H9 (cell line): Measurements from ENCODE around the gene HTRA3. TPM values are rescaled to one million over a fixed set of nuclear protein-coding genes. Genes with fewer than 3 reads are reported as not detected.

Source experiments
- DNase-seq: peaks from one replicate; pipeline ENCODE4 v3.0.0-alpha.2; 2017
- H2AFZ ChIP-seq: one replicate; pipeline ENCODE4 v1.6.1; 2013; ENCODE audit warnings: mild to moderate bottlenecking, low read length, control low read depth, moderate library complexity
- H2AK5ac ChIP-seq: 2 replicates; pipeline ENCODE4 v1.6.1; 2013; ENCODE audit warnings: low read length, control low read depth, mixed read lengths; ENCODE audit not compliant: insufficient read length
- H2BK120ac ChIP-seq: one replicate; pipeline ENCODE4 v1.6.1; 2013; ENCODE audit warnings: low read depth, mild to moderate bottlenecking, low read length, control low read depth, inconsistent platforms; ENCODE audit not compliant: poor library complexity, severe bottlenecking
- H2BK12ac ChIP-seq: 2 replicates; pipeline ENCODE4 v1.6.1; 2013; ENCODE audit warnings: low read length, control low read depth, mixed read lengths, low read depth; ENCODE audit not compliant: insufficient read length
- H2BK15ac ChIP-seq: 2 replicates; pipeline ENCODE4 v1.6.1; 2013; ENCODE audit warnings: low read depth, low read length, control low read depth
- H2BK20ac ChIP-seq: one replicate; pipeline ENCODE4 v1.6.1; 2013; ENCODE audit warnings: low read depth, mild to moderate bottlenecking, low read length, control low read depth, inconsistent platforms; ENCODE audit not compliant: poor library complexity, severe bottlenecking
- H2BK5ac ChIP-seq: 2 replicates; pipeline ENCODE4 v1.6.1; 2013; ENCODE audit warnings: low read length, control low read depth, mixed read lengths; ENCODE audit not compliant: insufficient read length
- H3K14ac ChIP-seq: 2 replicates; pipeline ENCODE4 v1.6.1; 2013; ENCODE audit warnings: low read length, control low read depth; ENCODE audit not compliant: insufficient read depth
- H3K18ac ChIP-seq: 2 replicates; pipeline ENCODE4 v1.6.1; 2013; ENCODE audit warnings: low read depth, mild to moderate bottlenecking, mixed read lengths, low read length, control low read depth; ENCODE audit not compliant: insufficient read length
- H3K23ac ChIP-seq: 2 replicates; pipeline ENCODE4 v1.6.1; 2013; ENCODE audit warnings: low read length, control low read depth, mixed read lengths, low read depth; ENCODE audit not compliant: insufficient read length
- H3K23me2 ChIP-seq: 2 replicates; pipeline ENCODE4 v1.6.1; 2013; ENCODE audit warnings: low read depth, mild to moderate bottlenecking, mixed read lengths, low read length, control low read depth; ENCODE audit not compliant: insufficient read length, poor library complexity, severe bottlenecking
- H3K27ac ChIP-seq: 2 replicates; pipeline ENCODE4 v1.5.1; 2013; ENCODE audit warnings: low read length, control low read depth, mixed read lengths, low read depth; ENCODE audit not compliant: insufficient read length
- H3K27me3 ChIP-seq: 2 replicates; pipeline ENCODE4 v1.6.1; 2013; ENCODE audit warnings: low read length, control low read depth, inconsistent platforms; ENCODE audit not compliant: insufficient read depth
- H3K4ac ChIP-seq: 2 replicates; pipeline ENCODE4 v1.6.1; 2013; ENCODE audit warnings: low read depth, mild to moderate bottlenecking, control low read depth, inconsistent platforms, low read length, moderate library complexity
- H3K4me1 ChIP-seq: 2 replicates; pipeline ENCODE4 v1.6.1; 2013; ENCODE audit warnings: low read length, control low read depth, inconsistent platforms; ENCODE audit not compliant: insufficient read depth
- H3K4me2 ChIP-seq: 2 replicates; pipeline ENCODE4 v1.6.1; 2013; ENCODE audit warnings: low read length, control low read depth, mixed read lengths; ENCODE audit not compliant: insufficient read length, insufficient read depth
- H3K56ac ChIP-seq: 2 replicates; pipeline ENCODE4 v1.6.1; 2013; ENCODE audit warnings: low read depth, mild to moderate bottlenecking, mixed read lengths, low read length, control low read depth; ENCODE audit not compliant: insufficient read length
- H3K79me1 ChIP-seq: 2 replicates; pipeline ENCODE4 v1.6.1; 2013; ENCODE audit warnings: low read depth, mild to moderate bottlenecking, moderate library complexity, low read length, control low read depth, inconsistent platforms; ENCODE audit not compliant: insufficient read depth, poor library complexity, severe bottlenecking
- H3K79me2 ChIP-seq: 2 replicates; pipeline ENCODE4 v1.6.1; 2013; ENCODE audit warnings: low read length, control low read depth, inconsistent platforms; ENCODE audit not compliant: insufficient read depth
- H3K9ac ChIP-seq: 2 replicates; pipeline ENCODE4 v1.6.1; 2013; ENCODE audit warnings: low read length, control low read depth, mixed read lengths; ENCODE audit not compliant: insufficient read length; ENCODE audit errors: extremely low read depth
- H3K9me3 ChIP-seq: one replicate; pipeline ENCODE4 v1.6.1; 2013; ENCODE audit warnings: low read depth, low read length, inconsistent platforms; ENCODE audit not compliant: control insufficient read depth
- H3T11ph ChIP-seq: one replicate; pipeline ENCODE4 v1.6.1; 2013; ENCODE audit warnings: mild to moderate bottlenecking, low read length, control low read depth, inconsistent platforms
- H4K20me1 ChIP-seq: one replicate; pipeline ENCODE4 v1.6.1; 2013; ENCODE audit not compliant: control insufficient read depth, insufficient read length, insufficient read depth
- H4K5ac ChIP-seq: 2 replicates; pipeline ENCODE4 v1.6.1; 2013; ENCODE audit warnings: low read depth, mild to moderate bottlenecking, mixed read lengths, low read length, control low read depth; ENCODE audit not compliant: insufficient read length
- H4K8ac ChIP-seq: replicated peaks from 2 replicates; pipeline ENCODE4 v1.6.1; 2013; ENCODE audit warnings: low read length, control low read depth, mixed read lengths, low read depth; ENCODE audit not compliant: insufficient read length
- H4K91ac ChIP-seq: 2 replicates; pipeline ENCODE4 v1.6.1; 2013; ENCODE audit warnings: low read depth, mild to moderate bottlenecking, moderate library complexity, mixed read lengths, low read length, control low read depth; ENCODE audit not compliant: insufficient read length
- H3K27ac Mint-ChIP-seq, 3 experiments: 2 replicates in 2 of 3; 3 replicates in 1 of 3; pipeline ENCODE4 v1.8.0; 2020 to 2021; ENCODE audit warnings: mixed read lengths in 3 of 3, mild to moderate bottlenecking in 1 of 3, moderate library complexity in 1 of 3
- H3K27me3 Mint-ChIP-seq: 2 replicates; pipeline ENCODE4 v1.8.0; 2021; ENCODE audit warnings: low read depth, mild to moderate bottlenecking, moderate library complexity, mixed read lengths
- H3K36me3 Mint-ChIP-seq, 3 experiments: 2 replicates in 2 of 3; 3 replicates in 1 of 3; pipeline ENCODE4 v1.8.0; 2020 to 2021; ENCODE audit warnings: low read depth in 3 of 3, mixed read lengths in 3 of 3; ENCODE audit not compliant: insufficient read depth in 1 of 3
- H3K4me1 Mint-ChIP-seq, 2 experiments: 2 replicates each; pipeline ENCODE4 v1.8.0; 2020; ENCODE audit warnings: mixed read lengths in 2 of 2
- H3K4me3 Mint-ChIP-seq, 2 experiments: 2 replicates in 1 of 2; 3 replicates in 1 of 2; pipeline ENCODE4 v1.8.0; 2020 to 2021; ENCODE audit warnings: mild to moderate bottlenecking in 2 of 2, mixed read lengths in 2 of 2, moderate library complexity in 1 of 2
- H3K9me3 Mint-ChIP-seq, 2 experiments: 2 replicates in 1 of 2; 3 replicates in 1 of 2; pipeline ENCODE4 v1.8.0; 2020; ENCODE audit warnings: mild to moderate bottlenecking in 2 of 2, mixed read lengths in 2 of 2, moderate library complexity in 1 of 2
- WGBS: extraction: QIAGEN DNeasy Blood & Tissue Kit; methylation state at CpG from one replicate; pipeline ENCODE4 v1.1.7; 2013; ENCODE audit warnings: missing lambda C conversion rate, low lambda C conversion rate, mixed read lengths; ENCODE audit not compliant: insufficient read length; ENCODE audit errors: extremely low coverage; 5-methylcytosine and 5-hydroxymethylcytosine counted together
- total RNA-seq: library from RNA; stranded (reverse); gene quantifications from 2 replicates; pipeline ENCODE4 v1.2.1, GENCODE V29; 2021
- TF ChIP-seq, protein P1 (sequence below): fragments of 200-600 bp; sonication (generic); conservative IDR thresholded peaks from 3 replicates; pipeline ENCODE4 v1.8.0; 2021; ENCODE audit warnings: antibody characterized with exemption, mild to moderate bottlenecking

Gene HTRA3
- total RNA-seq, 1 experiment from 2014 or later: 3.0 TPM

DNA sequence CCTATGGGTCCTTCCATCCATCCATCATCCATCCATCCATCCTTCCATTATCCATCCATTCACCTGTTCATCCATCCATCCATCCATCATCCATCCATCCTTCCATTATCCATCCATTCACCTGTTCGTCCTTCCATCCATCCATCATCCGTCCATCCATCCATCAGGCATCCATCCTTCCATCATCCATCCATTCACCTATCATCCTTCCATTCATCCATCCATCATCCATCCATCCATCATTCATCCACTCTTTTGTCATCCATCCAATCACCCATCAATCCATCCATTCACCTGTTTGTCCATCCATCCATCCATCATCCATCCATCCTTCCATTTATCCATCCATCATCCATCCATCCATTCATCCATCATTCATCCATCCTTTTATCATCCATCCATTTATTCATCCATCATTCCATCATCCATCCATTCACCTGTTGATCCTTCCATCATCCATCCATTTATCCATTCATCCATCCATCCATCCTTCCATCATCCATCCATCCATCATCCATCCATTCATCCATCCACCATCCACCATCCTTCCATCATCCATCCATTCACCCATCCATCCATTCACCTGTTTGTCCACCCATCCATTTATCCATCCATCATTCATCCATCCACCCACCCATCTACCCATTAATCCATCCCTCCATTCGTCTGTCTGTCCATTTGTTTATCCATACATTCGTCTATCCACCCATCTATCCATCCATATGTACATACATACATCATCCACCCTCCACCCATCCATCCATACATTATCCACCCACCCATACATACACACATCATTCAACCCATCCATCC lies 35.7 kb upstream of the HTRA3 start:
- Histone ChIP-seq H2BK5ac (no peak overlapping the region), H4K8ac (no peak overlapping the region), H3K56ac (no peak overlapping the region), H3K18ac (no peak overlapping the region), H3T11ph (no peak overlapping the region), H4K5ac (no peak overlapping the region), H2AFZ (no peak overlapping the region), H3K23me2 (no peaks in the 10 kb centered on the region), H3K27me3 (no peaks in the 10 kb centered on the region), H3K79me2 (no peaks in the 10 kb centered on the region), H2BK15ac (no peak overlapping the region), H3K4me1 (no peaks in the 10 kb centered on the region), H2BK20ac (no peak overlapping the region), H3K4ac (no peak overlapping the region), H3K4me2 (no peak overlapping the region), H2AK5ac (no peak overlapping the region), H3K9me3 (no peaks in the 10 kb centered on the region), H3K9ac (no peak overlapping the region), H2BK120ac (no peak overlapping the region), H4K20me1 (no peaks in the 10 kb centered on the region), H3K27ac (no peak overlapping the region), H4K91ac (no peak overlapping the region), H3K23ac (no peak overlapping the region), H3K79me1 (no peaks in the 10 kb centered on the region), H2BK12ac (no peak overlapping the region), H3K14ac (no peak overlapping the region)
- DNase-seq: no peak
- TF ChIP-seq, protein P1, sequence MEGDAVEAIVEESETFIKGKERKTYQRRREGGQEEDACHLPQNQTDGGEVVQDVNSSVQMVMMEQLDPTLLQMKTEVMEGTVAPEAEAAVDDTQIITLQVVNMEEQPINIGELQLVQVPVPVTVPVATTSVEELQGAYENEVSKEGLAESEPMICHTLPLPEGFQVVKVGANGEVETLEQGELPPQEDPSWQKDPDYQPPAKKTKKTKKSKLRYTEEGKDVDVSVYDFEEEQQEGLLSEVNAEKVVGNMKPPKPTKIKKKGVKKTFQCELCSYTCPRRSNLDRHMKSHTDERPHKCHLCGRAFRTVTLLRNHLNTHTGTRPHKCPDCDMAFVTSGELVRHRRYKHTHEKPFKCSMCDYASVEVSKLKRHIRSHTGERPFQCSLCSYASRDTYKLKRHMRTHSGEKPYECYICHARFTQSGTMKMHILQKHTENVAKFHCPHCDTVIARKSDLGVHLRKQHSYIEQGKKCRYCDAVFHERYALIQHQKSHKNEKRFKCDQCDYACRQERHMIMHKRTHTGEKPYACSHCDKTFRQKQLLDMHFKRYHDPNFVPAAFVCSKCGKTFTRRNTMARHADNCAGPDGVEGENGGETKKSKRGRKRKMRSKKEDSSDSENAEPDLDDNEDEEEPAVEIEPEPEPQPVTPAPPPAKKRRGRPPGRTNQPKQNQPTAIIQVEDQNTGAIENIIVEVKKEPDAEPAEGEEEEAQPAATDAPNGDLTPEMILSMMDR: no peak
- H3K9me3 Mint-ChIP-seq: 0 out of 5 replicates have a peak, but pooled peaks cover 0 to 2% of the 10 kb centered on the region in 2 experiments
- peaks cover 0 to 5% of the 10 kb centered on the region in 2 experiments; a peak in 1 of 4 replicates for H3K4me1 Mint-ChIP-seq
- no peaks in the 10 kb centered on the region for H3K36me3 Mint-ChIP-seq
- no peaks in the 10 kb centered on the region; the same call in 1 of the 2 replicates for H3K27me3 Mint-ChIP-seq
- H3K4me3 Mint-ChIP-seq: no peak overlapping the region
- 100% methylated on average over 1 of the region's 4 CpGs for WGBS
- H3K27ac Mint-ChIP-seq: no peak overlapping the region
